GM21723 (cell line): Measurements from ENCODE around the gene NDUFB2.
"Not testable (repeated sequence)": the region's sequence is repeated elsewhere in the genome, so short reads cannot be mapped to it uniquely, and the experiment has no call there.

Experiments
- ATAC-seq: cut with Tn5 transposase; IDR thresholded peaks from one replicate; pipeline ENCODE4 v1.9.1; 2021; ENCODE audit warnings: mild to moderate bottlenecking, moderate library complexity; ENCODE audit not compliant: unreplicated experiment

Gene NDUFB2

GRCh38 chr7:140672382-140673062, 24.0 kb upstream of the NDUFB2 start, which contains the start of gene ADCK2:
Gene ADCK2 (plus strand): TSS chr7:140672945. CDS start chr7:140673331, 386 bp downstream.
- ATAC-seq: peak; percentile 52

DNA sequence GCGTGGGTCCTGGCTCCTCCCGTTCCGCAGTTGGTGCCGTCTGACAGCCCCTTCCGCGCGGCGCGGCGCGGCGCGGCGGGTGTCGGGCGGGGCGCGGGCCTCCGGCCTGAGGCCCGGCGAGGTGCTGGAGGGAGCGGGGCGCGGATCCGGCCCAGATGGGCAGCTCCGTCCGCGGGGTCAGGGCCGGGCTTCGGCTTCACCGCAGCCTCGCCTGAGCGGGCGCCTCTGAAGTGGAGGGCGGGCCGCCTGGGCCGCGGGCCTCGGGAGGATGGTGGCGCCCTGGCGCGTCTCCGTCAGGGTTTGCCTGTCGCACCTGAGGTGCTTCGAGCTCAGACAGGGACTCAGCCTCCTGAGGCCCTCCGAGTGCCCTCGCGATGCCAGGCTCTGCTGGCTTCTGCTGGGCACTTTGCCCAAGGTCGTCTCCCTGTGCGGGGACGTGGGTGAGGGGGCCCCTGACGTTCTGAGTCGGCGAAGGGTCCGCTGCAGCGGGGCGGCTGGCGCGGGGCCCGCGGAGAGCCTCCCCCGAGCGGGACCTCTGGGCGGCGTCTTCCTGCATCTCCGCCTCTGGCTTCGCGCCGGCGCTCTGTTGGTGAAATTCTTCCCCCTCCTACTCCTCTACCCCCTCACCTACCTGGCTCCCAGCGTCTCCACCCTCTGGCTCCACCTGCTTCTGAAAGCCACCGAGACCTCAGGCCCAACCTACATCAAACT, 23.3 kb upstream of the NDUFB2 start:
- ATAC-seq: peak; percentile 53

DNA sequence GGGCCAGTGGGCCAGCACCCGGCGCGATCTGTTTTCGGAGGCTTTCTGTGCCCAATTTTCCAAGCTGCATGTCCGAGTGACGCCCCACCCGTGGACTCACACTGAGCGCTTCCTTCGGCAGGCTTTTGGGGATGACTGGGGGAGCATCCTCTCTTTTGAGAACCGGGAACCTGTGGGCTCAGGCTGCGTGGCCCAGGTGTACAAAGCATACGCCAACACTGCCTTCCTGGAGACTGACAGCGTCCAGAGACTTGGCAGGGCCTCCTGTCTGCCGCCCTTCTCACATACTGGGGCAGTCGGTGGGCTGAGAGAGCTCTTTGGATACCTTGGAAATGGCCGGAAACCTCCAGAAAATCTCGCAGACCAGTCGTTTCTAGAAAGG, 22.7 kb upstream of the NDUFB2 start:
- ATAC-seq: no peak

DNA sequence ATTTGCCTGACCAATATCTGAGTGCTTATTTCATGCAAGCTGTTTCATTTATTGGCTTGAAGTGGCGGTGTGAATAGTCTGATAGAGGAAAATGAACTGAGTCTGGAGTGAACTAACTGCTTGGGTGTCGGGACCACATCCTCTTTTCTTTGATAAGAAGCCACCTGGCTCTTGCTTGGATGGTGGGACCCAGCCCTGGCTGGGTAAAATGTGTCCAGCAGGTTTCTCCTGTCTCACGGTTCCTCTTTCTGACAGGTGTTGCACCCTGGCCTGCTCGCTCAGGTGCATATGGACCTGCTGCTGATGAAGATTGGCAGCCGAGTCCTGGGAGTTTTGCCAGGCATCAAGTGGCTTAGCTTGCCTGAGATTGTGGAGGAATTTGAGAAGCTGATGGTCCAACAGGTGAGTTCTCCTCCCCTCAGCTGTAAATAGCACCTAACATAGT, 22.1 kb upstream of the NDUFB2 start:
- ATAC-seq: no peak

DNA sequence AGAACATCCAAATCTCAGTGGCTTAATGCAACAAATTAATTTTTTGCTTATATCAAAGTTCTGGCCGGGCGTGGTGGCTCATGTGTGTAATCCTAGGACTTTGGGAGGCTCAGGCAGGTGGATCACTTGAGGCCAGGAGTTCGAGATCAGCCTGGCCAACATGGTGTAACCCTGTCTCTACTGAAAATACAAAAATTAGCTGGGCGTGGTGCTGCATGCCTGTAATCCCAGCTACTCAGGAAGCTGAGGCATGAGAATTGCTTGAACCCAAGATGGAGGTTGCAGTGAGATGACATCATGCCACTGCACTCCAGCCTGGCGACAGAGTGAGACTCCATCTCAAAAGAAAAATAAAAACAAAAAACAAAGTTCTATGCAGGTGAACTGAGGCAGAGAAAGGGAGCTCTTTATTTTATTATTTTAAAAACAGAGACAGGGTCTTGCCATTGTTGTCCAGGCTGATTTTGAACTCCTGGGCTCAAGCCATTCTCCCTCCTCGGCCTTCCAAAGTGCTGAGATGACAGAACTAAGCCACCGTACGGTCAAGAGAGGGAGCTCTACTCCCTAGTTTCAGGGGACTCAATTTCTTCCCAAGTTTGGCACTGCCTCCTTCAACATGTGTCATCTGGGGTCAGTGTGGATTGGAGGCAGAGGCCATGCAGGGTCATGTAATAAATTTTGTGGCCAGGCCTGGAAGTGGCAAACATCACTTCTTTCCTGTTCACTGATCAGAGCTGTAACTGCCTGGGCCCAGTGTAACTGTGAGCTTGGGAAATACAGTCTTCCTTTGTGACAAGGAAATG, 21.4 kb upstream of the NDUFB2 start:
- no peak for ATAC-seq

GRCh38 chr7:140675726-140676125, 20.8 kb upstream of the NDUFB2 start:
- no peak for ATAC-seq

- peak; percentile 44 for ATAC-seq
Measured at GRCh38 chr7:140676306-140676705, 20.2 kb upstream of the NDUFB2 start.

- ATAC-seq: not testable (repeated sequence)
Measured at GRCh38 chr7:140676956-140677355, 19.6 kb upstream of the NDUFB2 start.

DNA sequence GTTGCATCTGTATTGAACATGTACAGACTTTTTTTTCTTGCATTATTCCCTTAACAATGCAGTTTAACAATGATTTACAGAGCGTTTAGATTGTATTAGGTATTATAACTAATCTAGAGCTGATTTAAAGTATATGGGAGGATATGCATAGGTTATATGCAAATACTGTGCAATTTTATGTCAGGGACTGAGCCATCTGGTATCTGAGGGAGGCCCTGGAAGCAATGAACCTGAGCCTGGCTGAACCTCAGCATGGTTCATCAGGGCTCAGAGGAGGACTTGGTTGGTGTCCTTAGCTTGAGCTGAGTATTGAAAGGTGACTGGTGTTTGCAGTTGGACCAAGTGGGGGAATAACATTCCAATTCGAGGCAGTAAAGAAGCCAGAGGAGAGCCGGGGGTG, 19.0 kb upstream of the NDUFB2 start:
- ATAC-seq: no peak

GRCh38 chr7:140678081-140678815, 18.3 kb upstream of the NDUFB2 start:
- ATAC-seq: no peak

GRCh38 chr7:140678816-140679130, 17.7 kb upstream of the NDUFB2 start:
- ATAC-seq: no peak

GRCh38 chr7:140679186-140679585, 17.3 kb upstream of the NDUFB2 start:
- ATAC-seq: no peak

GRCh38 chr7:140680886-140681285, 15.6 kb upstream of the NDUFB2 start:
- ATAC-seq: no peak

DNA sequence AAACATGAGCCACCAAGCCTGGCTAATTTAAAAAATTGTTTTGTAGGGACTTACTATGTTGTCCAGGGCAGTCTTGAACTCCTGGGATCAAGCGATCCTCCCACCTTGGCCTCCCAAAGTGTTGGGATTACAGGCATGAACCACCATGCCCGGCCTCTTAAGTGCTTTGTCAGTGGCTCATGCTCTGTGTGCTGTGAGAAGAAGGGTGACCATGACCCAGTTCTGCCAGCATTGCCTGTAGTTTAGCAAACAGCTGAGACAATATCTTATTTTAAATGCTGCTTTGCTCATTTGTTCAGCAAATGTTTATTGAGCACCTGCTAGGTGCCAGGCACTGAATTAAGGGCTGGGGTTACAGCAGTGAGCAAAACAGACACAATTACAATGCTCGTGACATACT, 14.7 kb upstream of the NDUFB2 start:
- ATAC-seq: no peak

DNA sequence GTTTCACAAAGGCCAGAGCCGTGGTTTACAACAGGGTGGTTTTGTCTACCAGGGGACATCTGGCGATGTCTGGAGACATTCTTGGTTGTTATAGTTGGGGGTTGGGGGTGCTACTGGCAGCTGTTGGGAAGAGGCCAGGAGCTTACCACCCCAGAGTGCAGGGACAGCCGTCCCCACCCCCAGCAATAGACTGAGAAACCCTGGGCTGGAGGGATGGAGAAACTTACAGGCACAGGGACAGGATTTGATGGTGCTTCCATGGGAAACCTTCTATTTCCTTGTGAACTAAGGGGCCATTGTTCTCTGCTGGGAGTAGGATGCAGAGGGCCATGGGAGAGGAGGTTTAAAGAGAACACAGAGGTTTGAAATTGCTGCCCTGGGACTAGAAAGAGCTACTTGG, 12.9 kb upstream of the NDUFB2 start:
- ATAC-seq: no peak

DNA sequence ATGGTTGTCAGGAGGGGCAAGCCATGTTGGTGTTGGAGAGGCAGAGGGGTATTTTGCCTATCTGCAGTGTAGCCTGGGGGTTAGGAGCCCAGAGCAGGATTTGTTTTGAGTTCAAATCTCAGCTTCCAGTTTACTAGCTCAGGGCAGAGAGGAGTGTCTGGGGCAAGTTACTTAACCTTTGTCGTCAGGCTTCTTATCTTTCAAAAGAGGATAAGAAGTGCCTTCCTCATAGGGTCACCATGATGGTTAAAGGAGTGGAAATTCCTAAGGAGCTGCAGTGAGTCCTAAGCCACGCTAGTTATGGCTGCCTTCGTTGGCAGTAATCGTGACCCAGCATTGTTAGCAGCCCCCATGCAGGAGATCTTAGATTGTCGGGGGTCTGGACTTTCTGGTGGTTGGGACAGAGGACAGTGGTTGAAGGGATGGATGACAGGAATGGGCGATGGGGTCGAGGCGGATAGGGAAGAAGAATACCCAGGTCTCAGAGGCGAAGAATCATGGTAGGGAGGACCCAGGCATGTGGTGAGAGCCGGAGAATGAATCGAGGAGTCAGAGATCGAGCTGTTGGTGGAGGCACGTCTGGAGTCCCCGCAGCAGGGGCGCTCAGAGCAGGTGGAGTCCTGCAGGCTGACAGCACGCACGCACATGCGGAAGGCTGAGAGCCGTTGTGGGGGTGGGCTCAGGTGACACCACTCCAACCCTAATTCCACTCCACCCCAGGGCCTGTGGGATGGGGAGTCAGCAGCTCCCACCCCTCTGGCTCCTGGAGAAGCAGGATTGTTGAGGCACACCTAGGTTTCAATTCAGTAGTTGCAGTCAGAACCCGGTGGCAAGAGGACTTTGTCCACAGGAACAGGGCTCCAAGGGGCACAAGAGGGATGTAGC, 12.2 kb upstream of the NDUFB2 start:
- no peak for ATAC-seq

- ATAC-seq: no peak
Measured at GRCh38 chr7:140685407-140686087, 11.0 kb upstream of the NDUFB2 start.

- ATAC-seq: no peak
Measured at GRCh38 chr7:140686921-140687320, 9.6 kb upstream of the NDUFB2 start.

DNA sequence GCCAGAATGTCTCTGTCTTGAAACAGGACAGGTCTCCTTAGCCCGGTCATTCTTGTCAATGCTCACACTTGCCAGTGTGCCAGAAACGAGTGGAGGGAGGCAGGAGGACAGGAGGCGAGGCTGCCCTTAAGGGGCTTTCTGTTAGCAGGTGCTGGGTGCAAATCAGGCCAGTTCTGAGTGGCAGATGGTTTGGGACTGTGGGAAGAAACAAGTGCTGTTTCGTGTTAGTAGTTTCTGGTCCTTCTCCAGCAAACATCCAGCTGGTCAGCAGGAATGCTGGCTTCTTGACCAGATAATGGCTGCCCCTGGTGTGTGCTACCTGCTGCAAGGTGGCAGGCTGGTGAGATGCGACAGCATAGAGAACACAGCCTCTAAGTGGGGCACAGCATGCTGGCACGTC, 8.2 kb upstream of the NDUFB2 start:
- ATAC-seq: no peak
